LNCaP clone FGC (cell line): ENCODE results near the gene MED22.
"Not testable (repeated sequence)": the region's sequence is repeated elsewhere in the genome, so short reads cannot be mapped to it uniquely, and the experiment has no call there.

ENCODE experiments used
- DNase-seq: peaks from one replicate; pipeline ENCODE4 v3.0.0-alpha.2; 2011; ENCODE audit warnings: low read depth
- H3K4me3 ChIP-seq: 2 replicates; pipeline ENCODE4 v1.5.1; 2011; ENCODE audit warnings: mild to moderate bottlenecking, low read depth, low read length, control low read depth
- CTCF ChIP-seq: IDR thresholded peaks from 2 replicates; pipeline ENCODE4 v1.5.1; 2012; ENCODE audit warnings: mild to moderate bottlenecking; ENCODE audit not compliant: control insufficient read depth, insufficient read depth; ENCODE audit errors: extremely low read depth

The MED22 gene

DNA sequence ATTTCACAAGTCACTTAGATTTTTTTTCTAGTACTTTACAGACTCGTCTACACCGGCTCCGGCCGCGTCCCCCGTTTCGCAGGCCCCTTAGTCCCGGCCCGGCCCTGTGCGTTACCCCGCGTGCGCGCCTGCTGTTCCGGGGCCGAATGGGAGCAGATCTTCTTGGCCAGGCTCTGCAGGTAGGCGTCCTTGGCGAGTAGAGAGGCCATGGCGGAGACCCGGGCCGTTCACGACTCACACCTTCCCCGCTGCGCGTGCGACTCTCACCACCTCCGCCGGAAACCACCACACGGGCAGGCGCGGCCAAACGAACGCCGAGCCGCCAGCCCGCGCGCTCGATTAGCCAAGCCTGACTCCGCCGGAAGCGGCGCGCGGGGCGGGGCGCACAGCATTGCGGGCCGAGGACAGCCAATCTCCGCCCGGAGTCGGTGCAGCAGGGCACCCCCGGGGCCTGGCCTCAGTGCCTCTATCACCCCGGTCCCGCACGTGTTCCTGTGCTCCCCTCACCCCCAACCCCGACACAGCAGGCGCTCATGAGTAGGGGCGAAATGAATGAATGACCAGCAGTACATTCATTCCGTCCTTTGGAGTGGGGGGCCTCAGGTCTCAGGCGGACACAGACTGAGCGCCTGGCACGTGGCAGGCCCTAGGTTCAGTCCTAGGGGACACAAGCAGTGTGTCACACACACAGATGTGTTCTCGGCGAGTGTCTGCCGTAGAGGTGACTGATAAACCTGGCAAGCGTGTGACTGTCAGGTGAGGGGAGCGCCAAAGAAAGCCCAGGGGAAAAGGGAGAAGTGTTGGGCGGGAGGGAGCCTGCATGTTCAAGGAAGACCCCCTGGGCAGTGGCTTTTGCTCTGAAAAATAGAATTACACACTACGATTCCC is 11.8 kb downstream of the MED22 start, which contains the start of gene SURF6:
Gene SURF6 (minus strand): TSS at position 265 of the 888 bp plus-strand sequence. CDS start 56 bp downstream, at position 209.
- peak; percentile 76 for DNase-seq
- H3K4me3 ChIP-seq, result peak within 1 kb of the TSS; percentile 83
- no peak for TF ChIP-seq CTCF

- not testable (repeated sequence) for DNase-seq
- peak overlapping the region; percentile 83 for H3K4me3 ChIP-seq
These were observed 13.0 kb downstream of the MED22 start for GRCh38 chr9:133334888-133335287.

GRCh38 chr9:133334161-133334560 is 13.8 kb downstream of the MED22 start:
- peak; percentile 22; the same call in 1 of the 2 replicates for TF ChIP-seq CTCF
- H3K4me3 ChIP-seq, result peak overlapping the region; percentile 83
- peak; percentile 76 for DNase-seq

DNA sequence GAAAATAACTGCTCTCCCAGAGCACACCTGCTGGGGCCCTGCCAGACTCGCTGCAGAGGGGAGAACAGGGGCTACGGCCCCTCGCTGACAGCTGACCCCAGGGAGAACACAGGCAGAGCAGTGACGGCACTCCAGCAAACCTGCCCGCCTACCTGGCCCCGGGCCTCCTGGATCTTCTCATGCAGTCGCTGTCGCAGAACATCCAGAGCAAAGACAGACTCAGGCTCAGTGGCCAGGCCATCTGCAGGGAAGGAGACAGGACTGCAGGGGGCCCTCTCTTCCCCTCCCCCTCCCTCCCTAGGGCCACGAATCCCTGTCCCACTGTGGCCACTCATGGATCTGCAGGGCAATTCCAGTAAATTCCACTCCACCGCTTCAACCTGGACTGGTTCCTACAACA is 14.4 kb downstream of the MED22 start:
- no peak for DNase-seq
- no peak for TF ChIP-seq CTCF
- H3K4me3 ChIP-seq, result peak overlapping the region; percentile 83

GRCh38 chr9:133333011-133333410 is 14.9 kb downstream of the MED22 start:
- H3K4me3 ChIP-seq, result no peak overlapping the region
- no peak for DNase-seq
- no peak for TF ChIP-seq CTCF

DNA sequence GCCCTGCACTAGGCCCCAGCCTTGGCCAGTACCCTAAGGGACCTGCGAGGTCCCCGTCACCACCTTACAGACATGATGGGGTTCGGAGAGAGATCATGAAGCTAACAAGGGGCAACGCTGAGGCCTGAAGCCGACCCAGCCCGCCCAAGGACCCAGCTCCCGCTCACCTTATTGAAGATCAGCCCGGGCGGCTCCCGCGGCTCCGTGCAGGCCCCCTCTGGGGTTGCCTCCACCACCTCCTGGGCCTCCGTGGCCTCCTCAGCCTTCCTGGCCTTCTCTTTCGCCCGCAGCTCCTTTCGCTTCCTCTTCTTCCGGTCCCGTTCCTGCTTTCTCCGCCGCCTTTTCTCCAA is 15.6 kb downstream of the MED22 start:
- no peak for DNase-seq
- TF ChIP-seq CTCF, result no peak
- H3K4me3 ChIP-seq, result no peak overlapping the region

GRCh38 chr9:133331641-133332380 is 16.1 kb downstream of the MED22 start:
- DNase-seq, result no peak
- no peak overlapping the region for H3K4me3 ChIP-seq
- TF ChIP-seq CTCF, result no peak
